GM23248 (cell line): ENCODE results near the gene FUOM.

Experiments
- EZH2 ChIP-seq: fragments of 200-600 bp; sonication (generic); IDR thresholded peaks from 2 replicates; pipeline ENCODE4 v1.6.1; 2018; ENCODE audit warnings: antibody characterized with exemption, mild to moderate bottlenecking; ENCODE audit not compliant: insufficient read depth, poor library complexity, severe bottlenecking
- EZH2phosphoT487 ChIP-seq: fragments of 200-600 bp; sonication (generic); IDR thresholded peaks from 2 replicates; pipeline ENCODE4 v1.6.1; 2018; ENCODE audit warnings: antibody characterized with exemption, moderate library complexity, mild to moderate bottlenecking, low read depth; ENCODE audit not compliant: insufficient read depth

- TF ChIP-seq EZH2 (peak; percentile 98), EZH2phosphoT487 (no peak)
Measured at GRCh38 chr10:133335246-133336117, 22.3 kb downstream of the FUOM start.
